ENCODE results near the gene VWF. TPM values are rescaled to one million over a fixed set of nuclear protein-coding genes. Genes with fewer than 3 reads are reported as not detected.

Gene VWF
- total and polyA plus RNA-seq, 9 donors, result 37.9 to 278 (median 107) TPM

DNA sequence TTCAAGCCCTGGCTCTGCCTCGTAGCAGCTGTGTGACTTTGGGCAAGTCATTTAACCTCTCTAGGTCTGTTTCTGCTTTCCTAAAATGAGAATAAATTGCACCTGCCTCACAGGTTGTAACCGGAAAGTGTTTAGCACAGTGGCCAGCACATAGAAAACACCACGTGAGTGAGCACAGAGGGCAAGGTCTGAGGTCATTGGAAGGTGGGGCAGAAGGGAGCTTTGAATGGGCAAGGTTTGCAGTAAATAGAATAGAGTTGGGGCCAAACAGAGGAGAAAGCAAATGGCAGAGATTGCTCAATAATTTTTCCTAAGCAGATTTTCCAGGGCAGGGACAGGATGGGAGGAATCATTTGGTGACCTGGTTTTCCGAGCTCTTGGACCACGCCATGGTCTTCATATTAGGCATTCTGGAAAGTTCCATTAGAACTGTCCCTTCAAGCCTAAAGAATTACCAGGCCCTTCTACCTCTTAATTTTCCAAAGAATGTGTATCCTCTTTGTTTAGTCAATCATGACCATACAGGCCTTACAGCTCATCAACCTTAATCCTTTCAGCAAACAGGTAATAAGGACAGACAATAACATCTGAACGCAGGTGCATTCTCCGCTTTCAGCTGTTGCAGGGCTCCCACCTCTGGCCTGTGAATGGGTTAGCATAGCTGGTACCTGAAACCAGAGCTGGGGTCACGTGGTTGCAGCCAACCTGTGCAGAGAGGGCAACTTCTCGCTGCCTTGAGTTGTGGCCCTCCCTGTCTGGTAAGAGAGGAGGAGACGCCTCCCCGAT is 53.8 kb downstream of the VWF start:
- intact Hi-C loops (cut with DNase I), result no loop called here
- no peaks in the 10 kb centered on the region for H3K27me3 ChIP-seq
- no peaks in the 10 kb centered on the region for H3K9me3 ChIP-seq
- TF ChIP-seq POLR2A (IDR thresholded peaks at IDR 0.05) (no peak), EP300 (IDR thresholded peaks at IDR 0.05) (no peak)
- TF ChIP-seq, protein P1, sequence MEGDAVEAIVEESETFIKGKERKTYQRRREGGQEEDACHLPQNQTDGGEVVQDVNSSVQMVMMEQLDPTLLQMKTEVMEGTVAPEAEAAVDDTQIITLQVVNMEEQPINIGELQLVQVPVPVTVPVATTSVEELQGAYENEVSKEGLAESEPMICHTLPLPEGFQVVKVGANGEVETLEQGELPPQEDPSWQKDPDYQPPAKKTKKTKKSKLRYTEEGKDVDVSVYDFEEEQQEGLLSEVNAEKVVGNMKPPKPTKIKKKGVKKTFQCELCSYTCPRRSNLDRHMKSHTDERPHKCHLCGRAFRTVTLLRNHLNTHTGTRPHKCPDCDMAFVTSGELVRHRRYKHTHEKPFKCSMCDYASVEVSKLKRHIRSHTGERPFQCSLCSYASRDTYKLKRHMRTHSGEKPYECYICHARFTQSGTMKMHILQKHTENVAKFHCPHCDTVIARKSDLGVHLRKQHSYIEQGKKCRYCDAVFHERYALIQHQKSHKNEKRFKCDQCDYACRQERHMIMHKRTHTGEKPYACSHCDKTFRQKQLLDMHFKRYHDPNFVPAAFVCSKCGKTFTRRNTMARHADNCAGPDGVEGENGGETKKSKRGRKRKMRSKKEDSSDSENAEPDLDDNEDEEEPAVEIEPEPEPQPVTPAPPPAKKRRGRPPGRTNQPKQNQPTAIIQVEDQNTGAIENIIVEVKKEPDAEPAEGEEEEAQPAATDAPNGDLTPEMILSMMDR (IDR thresholded peaks at IDR 0.05), result no peak
- no peak overlapping the region for H3K4me3 ChIP-seq
- DNase-seq, result no peak
- no peaks in the 10 kb centered on the region for H3K36me3 ChIP-seq
- H3K4me1 ChIP-seq (ENCODE audit: insufficient read depth), result no peaks in the 10 kb centered on the region
- H3K27ac ChIP-seq, result no peak overlapping the region
- 88 to 89% (median 89%) methylated on average over 11 of the region's 11 CpGs for WGBS, 3 donors

DNA sequence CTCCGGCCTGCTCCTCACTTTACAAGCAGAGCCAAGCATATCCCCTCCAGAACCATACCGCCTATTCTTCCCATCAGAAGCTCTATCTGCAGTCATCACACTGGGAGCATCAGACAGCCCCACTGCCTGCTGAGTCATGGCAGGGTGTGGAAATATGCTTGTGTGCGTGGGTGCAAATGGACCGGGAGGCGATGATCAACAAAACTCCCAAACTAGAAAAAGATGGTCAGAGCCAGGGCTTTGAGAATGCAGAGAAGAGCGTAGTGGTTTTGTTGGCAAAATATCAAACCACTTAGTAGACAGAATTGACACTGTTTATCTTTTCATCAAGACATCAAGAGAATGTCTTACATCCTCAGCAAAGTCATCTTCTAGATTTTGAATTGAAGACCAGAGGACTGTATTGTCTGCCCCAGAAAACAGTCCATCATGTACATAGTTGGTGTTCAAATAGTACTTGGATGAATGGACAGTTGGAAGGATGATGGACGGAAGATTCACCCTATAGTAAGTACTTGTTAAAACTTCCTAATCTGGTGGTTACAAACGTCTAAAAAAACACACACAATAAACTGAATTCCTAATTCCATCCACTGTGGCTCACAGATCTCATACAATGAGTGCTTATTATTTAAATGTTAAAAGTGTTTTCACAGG is 54.9 kb downstream of the VWF start:
- Histone ChIP-seq H3K27ac (no peak overlapping the region), H3K4me3 (no peak overlapping the region), H3K9me3 (no peaks in the 10 kb centered on the region), H3K27me3 (no peaks in the 10 kb centered on the region), H3K36me3 (no peaks in the 10 kb centered on the region), H3K4me1 (ENCODE audit: insufficient read depth) (no peaks in the 10 kb centered on the region)
- intact Hi-C loops (cut with DNase I), result loop anchor here in 2 of 4 donors (5.0 to 10.0 kb wide), 3 partner anchors 125 to 218 kb away; no protein-coding TSS in a partner anchor
- no peak for DNase-seq
- no peak for TF ChIP-seq EP300 (IDR thresholded peaks at IDR 0.05)
- TF ChIP-seq, protein P1 (IDR thresholded peaks at IDR 0.05), result no peak
- TF ChIP-seq POLR2A (IDR thresholded peaks at IDR 0.05), result no peak
- WGBS, 3 donors, result 56 to 62% (median 59%) methylated on average over 8 of the region's 8 CpGs

DNA sequence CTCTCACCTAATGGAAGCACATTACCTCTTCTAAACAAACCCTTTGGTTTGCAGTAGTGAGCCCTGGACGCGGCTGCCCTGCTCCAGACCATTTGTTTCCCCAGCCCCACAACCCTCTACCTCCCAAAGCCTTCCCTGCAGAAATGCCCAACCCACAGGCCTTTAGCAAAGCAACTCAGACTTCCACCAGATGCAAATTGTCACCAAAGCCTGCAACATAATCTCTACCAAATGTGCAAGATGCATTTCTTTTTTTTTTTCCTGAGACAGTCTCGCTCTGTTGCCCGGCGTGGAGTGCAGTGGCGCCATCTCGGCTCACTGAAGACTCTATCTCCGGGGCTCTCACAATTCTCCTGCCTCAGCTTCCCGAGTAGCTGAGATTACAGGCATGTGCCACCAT is 56.2 kb downstream of the VWF start:
- Histone ChIP-seq H3K9me3 (no peaks in the 10 kb centered on the region), H3K36me3 (no peaks in the 10 kb centered on the region), H3K4me3 (no peak overlapping the region), H3K27me3 (no peaks in the 10 kb centered on the region), H3K4me1 (ENCODE audit: insufficient read depth) (no peaks in the 10 kb centered on the region), H3K27ac (no peak overlapping the region)
- intact Hi-C loops (cut with DNase I), result loop anchor here in 2 of 4 donors (5.0 to 10.0 kb wide), 3 partner anchors 127 to 219 kb away; no protein-coding TSS in a partner anchor
- TF ChIP-seq, protein P1 (IDR thresholded peaks at IDR 0.05), result no peak
- TF ChIP-seq POLR2A (IDR thresholded peaks at IDR 0.05) (no peak), EP300 (IDR thresholded peaks at IDR 0.05) (no peak)
- no peak for DNase-seq
- WGBS, 3 donors, result 80 to 87% (median 84%) methylated on average over 9 of the region's 9 CpGs

- DNase-seq, result peak in 1 of 5 donors; percentile 28
- intact Hi-C loops (cut with DNase I), result loop anchor here in 2 of 4 donors (5.0 to 10.0 kb wide), 3 partner anchors 127 to 220 kb away; no protein-coding TSS in a partner anchor
- 46 to 64% (median 50%) methylated on average over 16 of the region's 16 CpGs for WGBS, 3 donors
- H3K27ac ChIP-seq, result no peak overlapping the region
- no peaks in the 10 kb centered on the region for H3K4me1 ChIP-seq (ENCODE audit: insufficient read depth)
- TF ChIP-seq POLR2A (IDR thresholded peaks at IDR 0.05) (no peak), EP300 (IDR thresholded peaks at IDR 0.05) (no peak)
- TF ChIP-seq, protein P1 (IDR thresholded peaks at IDR 0.05), result no peak
- H3K27me3 ChIP-seq, result no peaks in the 10 kb centered on the region
- H3K4me3 ChIP-seq, result no peak overlapping the region
- no peaks in the 10 kb centered on the region for H3K36me3 ChIP-seq
- no peaks in the 10 kb centered on the region for H3K9me3 ChIP-seq
Measured at GRCh38 chr12:6067152-6067916, 57.1 kb downstream of the VWF start.
